ENCODE measurements around the gene LNP1.

DNA sequence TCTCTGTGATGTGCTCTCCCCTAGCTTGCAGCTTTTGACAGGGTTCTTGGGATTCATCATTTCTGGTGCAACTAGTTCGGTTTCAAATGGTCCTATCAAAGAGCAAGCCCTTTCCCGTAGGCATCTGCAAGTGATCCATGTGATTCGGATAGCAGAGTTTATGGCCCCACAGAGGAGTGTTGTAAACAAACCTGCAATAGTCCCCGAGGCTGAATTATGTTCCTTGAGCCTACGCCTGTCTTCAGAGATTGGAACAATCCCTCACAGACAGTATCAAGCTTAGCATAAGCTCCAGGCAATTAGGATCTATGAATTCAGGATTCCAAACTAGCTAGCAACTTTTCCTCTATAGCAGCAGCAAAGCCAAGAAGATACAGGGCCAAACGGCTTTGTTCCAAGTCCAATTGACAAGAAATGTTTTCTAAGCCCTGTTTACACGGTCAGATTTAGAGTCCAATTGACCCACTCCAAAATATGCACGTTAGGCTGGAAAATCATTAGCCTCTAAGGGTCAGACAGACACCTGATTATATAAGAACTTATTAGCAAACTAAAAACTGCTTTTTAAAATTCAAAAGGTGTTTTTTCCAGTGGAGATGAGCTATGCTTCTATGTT, 24.8 kb downstream of the LNP1 start:
- TF ChIP-seq EP300 (IDR thresholded peaks at IDR 0.05): no peak
- no peak for TF ChIP-seq CTCF (IDR thresholded peaks at IDR 0.05)
